Stimulated activated CD4-positive, alpha-beta T cell treated with anti-CD3 and anti-CD28 coated beads, Interleukin-2, amount 100 ng/mL, for 48 hours (primary cell): ENCODE measurements around the gene FGF14.

ENCODE experiments used
- DNase-seq, 2 donors: peaks; one replicate each; pipeline ENCODE4 v3.0.0-alpha.2; 2020

Gene FGF14

GRCh38 chr13:102361113-102361512 is 40.7 kb downstream of the FGF14 start:
- DNase-seq = no peak

GRCh38 chr13:102359264-102359663 is 42.6 kb downstream of the FGF14 start:
- DNase-seq = no peak

- DNase-seq = no peak
Observed at GRCh38 chr13:102355251-102355650, 46.6 kb downstream of the FGF14 start.

- no peak for DNase-seq
Observed at GRCh38 chr13:102354011-102354410, 47.8 kb downstream of the FGF14 start.

DNA sequence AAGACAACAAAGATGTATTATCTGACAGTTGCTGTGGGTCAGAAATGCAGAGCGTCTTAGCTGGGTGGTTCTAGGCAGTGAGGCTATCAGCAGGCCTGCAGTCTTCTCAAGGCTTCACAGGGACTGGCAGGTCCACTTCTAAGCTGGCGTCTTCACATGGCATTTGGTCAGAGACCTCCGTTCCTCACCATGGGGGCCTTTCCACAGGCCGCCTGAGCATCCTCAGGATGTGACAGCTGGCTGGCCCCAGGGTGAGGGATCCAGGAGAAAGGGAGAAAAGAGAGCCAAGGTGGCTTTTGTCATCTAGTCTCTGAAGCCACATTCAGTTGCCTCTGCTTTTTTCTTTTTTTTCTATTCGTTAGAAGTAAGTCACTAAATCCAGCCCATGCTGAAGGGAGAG is 50.3 kb downstream of the FGF14 start:
- no peak for DNase-seq

DNA sequence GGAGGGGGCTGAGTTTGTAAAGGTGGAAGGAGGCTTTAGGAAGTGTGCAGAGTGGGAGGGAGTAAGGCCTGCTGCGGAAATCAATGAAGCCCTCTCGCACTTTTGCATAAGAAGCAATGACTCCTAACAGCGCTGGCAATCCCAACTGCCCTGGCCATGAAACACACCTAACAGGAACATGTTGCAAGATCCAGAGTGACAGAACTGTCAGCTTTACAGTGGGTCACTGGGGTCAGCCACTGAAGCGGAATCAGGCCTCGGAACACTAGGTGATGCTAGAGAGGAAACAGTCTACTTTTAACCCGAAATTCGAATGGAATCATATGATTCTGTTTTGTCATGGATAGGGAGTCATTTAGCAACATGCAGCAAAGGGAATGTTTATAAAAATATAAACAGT is 54.4 kb downstream of the FGF14 start:
- no peak for DNase-seq

DNA sequence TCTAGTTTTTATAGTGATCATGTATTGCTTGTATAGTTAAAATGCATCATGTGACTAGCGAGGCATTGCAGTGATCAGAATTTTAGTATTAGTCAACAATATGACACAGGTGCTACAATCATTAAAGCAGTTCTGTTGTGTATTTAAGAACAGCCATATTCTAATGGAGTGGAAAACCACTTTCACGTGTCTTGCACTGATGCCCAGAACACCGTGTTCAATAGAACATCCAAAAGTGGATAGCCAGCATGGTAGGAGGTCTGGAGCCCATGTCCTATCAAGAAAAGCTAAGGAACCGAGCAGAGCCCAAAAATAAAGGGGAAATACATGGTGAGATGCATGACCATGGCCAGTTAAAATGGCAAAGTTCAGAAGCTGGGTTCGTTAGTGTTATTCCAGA is 55.1 kb downstream of the FGF14 start:
- DNase-seq = no peak

DNA sequence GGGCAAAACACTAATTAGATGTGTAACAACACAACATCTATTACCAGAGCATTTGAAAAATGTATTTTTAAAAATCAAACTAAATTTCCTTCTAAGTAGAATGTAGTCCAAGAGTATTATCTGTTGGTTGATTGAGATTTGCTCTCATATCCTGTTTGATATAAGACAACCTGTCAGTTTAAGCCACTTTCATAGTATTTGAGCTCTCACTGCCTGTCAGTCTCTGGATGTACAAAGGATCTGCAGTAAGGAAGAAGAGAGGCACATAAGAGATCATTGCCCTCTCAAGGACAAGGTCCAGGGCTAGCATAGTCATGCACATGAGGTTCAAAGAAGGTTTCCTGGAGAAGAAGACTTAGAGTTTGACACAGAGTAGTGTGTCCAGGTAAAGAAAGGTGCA is 57.4 kb downstream of the FGF14 start:
- DNase-seq = no peak

GRCh38 chr13:102333320-102334198 is 68.3 kb downstream of the FGF14 start:
- no peak for DNase-seq

DNA sequence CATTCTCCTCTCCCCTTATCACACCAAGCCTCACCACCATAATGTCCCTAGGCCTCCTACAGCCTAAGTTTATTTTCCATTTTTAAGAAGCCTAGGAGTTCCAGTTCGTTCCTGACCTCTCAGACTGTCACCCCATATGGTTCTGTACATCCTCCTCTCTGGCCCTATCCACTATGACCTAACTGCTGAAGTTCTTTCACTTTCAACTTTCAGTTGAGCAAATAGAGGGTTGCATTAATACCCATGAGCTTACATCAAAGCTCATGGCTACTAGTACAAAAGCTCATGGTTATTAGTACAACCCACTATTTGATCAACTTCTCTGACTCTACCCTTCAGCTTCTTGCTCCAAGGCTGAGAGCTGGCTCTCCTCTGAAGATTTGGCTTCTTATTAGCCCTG is 72.9 kb downstream of the FGF14 start:
- DNase-seq = no peak

GRCh38 chr13:102327119-102327617 is 74.7 kb downstream of the FGF14 start:
- no peak for DNase-seq

GRCh38 chr13:102326381-102327118 is 75.3 kb downstream of the FGF14 start:
- DNase-seq = no peak

GRCh38 chr13:102325321-102325720 is 76.5 kb downstream of the FGF14 start:
- DNase-seq = no peak

- DNase-seq = no peak
Observed at GRCh38 chr13:102323505-102323904, 78.3 kb downstream of the FGF14 start.

DNA sequence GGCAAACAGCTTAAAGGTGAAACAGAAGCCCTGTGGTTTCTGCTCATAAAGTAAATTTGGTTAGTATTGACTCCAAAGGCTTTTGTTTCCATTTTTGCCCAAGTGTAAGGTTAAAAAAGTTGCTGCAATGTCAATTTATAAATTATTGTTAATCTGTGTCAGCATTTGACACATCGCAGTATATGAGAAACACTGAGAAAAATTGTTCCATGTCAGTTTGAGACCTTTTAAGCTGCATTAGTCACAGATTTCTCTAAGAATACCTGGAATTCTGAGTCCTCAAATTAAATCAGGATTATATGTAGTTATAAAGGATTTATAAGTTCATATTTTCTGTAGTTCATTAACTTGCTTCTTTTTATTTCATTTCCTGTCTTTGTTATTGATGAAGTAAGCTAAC is 78.8 kb downstream of the FGF14 start:
- no peak for DNase-seq

GRCh38 chr13:102322211-102322610 is 79.6 kb downstream of the FGF14 start:
- DNase-seq = no peak

DNA sequence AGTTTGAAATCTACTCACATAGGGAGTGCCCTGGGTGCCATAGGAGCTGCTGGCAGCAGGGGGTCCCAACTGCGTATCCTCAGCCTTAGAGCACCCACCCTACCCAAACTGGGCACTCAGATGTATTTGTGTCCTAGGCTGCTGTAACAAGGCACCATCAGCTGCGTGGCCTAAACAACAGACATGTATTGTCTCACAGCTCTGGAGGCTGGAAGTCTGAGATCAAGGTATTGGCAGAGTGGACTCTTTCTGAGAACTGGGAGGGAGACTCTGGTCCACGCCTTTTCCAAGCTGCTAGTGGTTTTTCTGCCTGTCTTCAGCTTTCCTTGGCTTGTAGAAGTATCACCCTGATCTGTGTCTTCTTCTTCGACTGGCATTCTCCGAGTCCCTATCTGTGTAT is 83.6 kb downstream of the FGF14 start:
- DNase-seq = no peak

DNA sequence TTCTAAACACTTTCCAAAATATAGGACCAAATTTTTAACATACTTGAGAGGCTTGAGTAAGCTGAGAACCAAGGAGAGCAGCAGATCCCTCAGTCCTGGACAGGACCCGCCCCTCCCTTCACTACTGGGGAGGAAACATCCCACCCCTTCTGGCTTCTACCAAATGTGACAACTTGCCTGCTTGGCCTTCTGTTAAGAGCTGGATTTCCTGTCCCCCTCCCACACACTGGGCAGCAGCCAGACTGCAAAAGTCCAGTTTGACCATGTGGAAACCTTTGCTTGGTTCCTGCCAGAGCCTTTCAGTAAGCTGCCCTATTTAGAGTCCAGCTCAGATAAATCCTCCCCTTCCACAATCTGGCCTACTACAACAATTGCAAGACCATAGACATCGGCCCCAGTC is 84.3 kb downstream of the FGF14 start:
- no peak for DNase-seq

DNA sequence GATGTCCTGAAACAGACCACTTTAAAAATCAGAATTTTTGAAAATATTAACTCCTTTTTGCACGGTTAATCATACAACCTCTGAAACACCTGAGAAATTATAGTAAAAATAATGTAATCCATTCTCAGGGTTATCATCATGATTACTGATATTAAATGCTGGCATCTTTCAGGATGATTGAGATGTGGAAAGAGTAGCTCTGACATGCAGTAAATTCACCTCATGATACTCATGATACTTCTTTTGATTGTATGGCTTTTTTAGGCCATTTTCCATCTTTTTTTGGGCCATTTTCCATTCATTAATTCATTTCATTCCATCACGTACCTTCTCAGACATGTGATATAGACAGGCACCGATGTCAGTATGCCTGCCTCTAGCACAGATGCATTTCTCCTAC is 85.1 kb downstream of the FGF14 start:
- no peak for DNase-seq

DNA sequence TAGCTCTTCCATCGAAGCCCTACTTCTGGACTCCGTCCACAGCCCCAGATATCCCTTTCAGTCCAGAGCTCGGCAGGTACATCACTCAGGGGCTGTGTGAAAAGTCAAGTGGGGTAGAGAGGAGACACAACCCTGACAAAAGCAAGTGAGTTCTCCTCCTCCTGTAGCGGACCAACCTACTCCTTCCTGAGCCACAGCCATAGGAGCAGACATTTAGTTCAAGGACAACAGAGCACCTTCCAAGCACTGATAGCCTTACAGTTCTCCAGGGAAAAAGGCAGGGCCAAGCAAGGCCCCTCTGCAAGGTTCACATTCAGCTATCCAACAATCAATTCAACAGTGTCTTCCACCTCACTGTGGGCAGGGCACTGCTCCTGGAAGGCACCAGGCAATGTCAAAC is 89.0 kb downstream of the FGF14 start:
- no peak for DNase-seq

GRCh38 chr13:102311901-102312300 is 89.9 kb downstream of the FGF14 start:
- DNase-seq = no peak

DNA sequence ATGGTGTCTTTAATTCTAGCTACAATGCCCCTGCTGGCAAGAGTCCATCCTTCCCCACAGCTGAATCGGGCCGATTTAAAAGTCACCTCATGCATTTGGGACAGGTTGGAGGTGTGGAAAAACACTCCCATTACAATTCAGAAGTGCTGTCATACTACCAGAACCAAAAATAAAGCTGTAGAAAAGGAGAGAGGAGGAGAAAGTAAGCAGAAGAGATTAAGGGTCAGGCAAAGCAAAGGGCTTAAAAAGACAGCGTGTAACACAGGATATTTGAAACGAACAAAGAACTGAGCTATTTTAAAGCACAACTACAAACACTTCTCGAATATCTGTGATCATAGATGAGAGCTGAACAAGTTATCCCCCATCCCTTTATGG is 90.4 kb downstream of the FGF14 start:
- no peak for DNase-seq

- DNase-seq = no peak
Observed at GRCh38 chr13:102310691-102311418, 91.0 kb downstream of the FGF14 start.

- DNase-seq = no peak
Observed at GRCh38 chr13:102309110-102309509, 92.7 kb downstream of the FGF14 start.
